Measurements from ENCODE around the gene KLC4.
"Not testable (repeated sequence)": the region's sequence is repeated elsewhere in the genome, so short reads cannot be mapped to it uniquely, and the experiment has no call there.

The KLC4 gene

DNA sequence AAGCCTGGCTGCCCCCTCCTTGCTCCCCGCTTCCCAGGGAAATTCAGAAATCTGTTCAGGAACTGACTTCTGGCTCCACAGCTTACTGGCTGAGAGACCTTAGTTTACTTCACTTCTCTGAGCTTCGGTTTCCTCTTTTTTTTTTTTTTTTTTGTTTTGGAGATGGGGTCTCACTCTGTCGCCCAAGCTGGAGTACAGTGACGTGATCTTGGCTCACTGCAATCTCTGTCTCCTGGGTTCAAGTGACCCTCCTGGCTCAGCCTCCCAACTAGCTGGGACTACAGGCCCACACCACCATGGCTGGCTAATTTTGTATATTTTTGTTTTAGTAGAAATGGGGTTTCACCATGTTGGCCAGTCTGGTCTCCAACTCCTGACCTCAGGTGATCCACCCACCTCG, 31.6 kb downstream of the KLC4 start:
- DNase-seq: no peak

DNA sequence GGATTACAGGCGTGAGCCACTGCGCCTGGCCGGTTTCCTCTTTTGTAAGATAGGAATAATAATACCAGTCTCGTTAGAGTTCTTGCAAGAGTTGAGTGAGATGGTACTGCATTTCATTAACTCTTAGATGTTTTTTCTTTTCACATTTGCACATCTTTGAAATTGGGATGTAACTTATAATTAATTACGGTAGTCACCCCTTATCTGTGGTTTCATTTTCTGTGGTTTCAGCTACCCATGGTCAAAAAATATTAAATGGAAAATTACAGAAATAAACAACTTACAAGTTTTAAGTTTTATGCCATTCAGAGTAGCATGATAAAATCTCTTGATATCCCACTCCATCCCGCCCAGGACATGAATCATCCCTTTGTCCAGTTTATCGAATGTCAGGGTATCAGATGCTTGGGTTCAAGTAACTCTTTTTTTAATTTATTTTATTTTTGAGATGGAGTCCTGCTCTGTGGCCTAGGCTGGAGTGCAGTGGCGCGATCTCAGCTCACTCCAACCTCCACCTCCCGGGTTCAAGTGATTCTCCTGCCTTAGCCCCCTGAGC, 32.1 kb downstream of the KLC4 start:
- no peak for DNase-seq

- DNase-seq: no peak
Observed at GRCh38 chr6:43092635-43093034, 33.2 kb downstream of the KLC4 start.

GRCh38 chr6:43093436-43094289, 34.2 kb downstream of the KLC4 start:
- peak in 1 of 56 donors; percentile 7 for DNase-seq

GRCh38 chr6:43095939-43096338, 36.5 kb downstream of the KLC4 start:
- peak in 1 of 56 donors; percentile 6 for DNase-seq

- peak in 6 of 56 donors; percentile 4 to 19 (median 12) for DNase-seq
Observed at GRCh38 chr6:43096451-43097097, 37.1 kb downstream of the KLC4 start.

DNA sequence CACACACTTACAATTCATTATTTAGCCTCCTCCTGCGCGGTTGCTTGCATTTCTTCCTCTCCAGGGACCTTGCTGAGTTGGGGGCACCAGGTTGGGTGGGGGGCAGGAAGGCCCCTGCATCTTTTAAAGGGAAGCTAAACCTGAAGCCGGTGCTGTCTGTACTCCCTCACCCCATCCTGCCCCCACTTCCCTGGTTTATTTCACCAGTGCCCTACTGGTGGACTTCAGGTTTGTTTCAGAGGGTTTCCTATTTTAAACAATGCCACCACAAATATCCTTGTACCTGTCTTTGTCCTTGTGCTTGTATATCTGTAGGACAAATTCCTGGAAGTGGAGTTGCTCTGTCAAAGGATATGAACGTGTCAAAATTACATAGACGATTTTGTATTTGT, 37.7 kb downstream of the KLC4 start:
- DNase-seq: no peak

DNA sequence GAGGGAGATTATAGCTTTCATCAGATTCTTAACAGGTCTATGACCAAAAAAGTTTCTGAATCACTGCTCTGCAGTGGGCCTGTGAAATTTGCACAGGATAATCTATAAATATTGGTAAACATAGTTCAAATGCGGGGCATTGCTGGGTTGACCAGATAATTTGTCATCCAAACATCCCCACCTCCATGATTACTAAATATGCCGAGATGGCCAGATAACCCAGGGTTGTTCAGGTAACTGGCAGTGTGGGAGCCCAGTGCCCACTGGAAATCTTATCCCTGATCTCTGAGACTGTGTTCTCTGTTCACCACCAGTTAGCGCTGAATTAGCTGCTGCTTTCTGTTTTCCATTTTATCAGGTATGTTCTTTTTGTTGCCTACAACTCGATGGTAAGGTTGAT, 38.1 kb downstream of the KLC4 start:
- no peak for DNase-seq

DNA sequence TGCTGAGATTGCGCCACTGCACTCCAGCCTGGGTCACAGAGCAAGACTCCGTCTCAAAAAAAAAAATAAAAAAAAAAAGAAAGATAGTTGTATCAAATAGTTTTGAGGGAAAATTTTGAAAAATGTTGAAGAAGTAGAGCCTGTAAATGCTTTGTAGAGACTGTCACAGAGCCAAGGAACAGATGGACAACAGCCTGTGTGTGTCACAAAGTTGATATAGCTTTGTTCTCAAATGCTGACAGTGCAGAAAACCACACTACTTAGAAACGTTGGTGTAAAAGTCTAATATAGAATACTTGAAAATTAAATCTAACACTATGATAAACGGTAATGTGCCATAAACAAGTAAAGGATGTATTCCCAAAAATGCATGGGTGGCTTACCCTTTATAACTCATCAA, 42.1 kb downstream of the KLC4 start:
- no peak for DNase-seq

DNA sequence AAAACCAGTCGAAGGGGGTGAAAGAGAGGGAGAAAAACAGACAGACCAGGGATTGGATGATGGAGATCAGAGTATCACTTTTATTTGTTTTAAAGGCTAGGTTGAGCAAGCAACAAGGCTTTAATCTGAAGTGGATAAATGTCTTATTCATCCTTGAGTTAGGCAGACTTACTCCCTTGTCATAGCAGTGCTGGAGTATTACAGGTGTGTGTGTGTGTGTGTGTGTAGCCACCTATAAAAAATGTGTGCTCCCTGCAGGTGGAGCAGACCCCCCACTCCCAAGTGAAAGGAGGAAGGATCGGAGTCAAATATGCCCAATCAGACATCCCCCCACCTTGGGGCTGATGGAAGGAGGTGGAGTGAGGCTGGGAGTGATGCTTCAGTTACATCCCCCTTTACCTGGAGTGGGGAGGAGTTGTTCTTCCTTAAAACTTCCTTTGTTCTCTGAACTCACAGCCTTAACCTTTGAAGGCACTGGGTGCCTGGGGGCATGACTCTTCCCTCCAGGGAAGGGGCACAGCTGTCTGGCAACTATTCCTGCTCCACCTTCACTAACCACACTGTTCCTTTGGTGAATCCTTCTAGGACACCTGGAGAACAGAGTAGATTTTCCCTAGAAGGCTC, 43.9 kb downstream of the KLC4 start:
- no peak for DNase-seq

DNA sequence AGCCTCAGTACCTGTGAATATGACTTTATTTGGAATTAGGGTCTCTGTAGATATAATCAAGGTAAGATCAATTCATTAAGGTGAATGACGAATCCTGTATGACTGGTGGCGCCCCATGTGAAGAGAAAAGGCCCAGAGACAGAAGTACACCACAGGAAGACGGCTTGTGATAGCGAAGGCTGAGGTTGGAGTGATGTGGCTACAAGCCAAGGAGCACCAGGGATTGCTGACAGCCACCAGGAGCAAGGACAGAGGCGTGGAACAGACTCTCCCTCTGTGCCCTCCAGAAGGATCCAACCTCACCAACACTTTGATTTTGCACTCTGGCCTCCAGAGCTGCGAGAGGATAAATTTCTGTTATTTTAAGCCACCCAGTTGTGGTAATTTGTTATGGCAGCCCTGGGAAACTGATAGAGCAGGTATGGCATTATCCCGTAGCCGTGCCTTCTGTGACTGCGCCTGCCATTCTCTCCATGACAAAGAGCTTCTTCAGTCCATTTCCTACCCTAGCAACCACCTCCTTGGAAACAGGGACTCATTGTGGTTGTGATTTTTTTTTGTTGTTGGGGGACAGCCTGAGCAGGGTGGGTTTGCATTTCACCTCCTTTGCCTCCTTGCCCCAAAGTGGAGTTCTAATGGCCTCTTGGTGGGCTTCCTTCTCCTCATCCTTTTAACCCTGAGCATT, 46.2 kb downstream of the KLC4 start:
- no peak for DNase-seq

GRCh38 chr6:43107344-43108062, 48.1 kb downstream of the KLC4 start:
- no peak for DNase-seq

DNA sequence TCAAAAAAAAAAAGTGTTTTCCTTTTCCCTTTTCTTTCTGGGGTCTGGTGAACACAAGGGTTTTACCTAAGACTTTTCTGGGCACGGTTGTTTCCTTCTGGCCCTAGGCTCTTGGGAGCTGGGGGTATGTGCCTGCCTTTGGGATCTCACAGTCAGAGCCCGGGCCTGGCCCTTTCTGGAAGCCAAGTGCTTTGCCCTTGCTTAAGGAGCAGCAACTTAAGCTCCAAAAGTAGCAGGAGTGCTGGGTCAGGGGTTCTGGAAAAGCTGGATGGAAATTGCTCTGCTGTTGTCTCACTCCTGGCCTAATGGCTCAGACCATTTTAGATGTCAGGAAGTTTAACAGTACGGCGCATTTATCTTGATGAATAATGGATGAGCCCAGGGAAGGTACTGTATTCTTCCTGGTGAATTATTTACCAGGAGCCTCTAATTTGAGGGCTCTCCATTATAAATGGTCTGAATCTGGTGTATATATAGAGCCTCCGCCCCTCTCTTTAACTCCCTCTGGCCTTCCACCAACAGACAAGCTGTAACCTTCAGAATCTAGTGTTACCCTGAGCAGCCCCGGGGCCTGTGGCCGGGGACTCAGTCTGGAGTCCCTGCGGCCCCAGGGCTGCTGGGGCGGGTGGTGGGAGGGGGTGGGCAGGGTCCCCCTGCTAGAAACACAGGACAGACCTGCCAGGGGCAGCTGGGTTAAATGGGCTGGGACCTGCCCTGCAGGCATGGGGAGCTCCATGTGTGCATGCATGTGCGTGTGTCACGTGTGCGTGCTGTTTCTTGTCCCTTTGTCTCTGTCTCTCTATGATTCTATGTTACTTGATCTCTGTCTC, 54.2 kb downstream of the KLC4 start:
- DNase-seq: no peak

DNA sequence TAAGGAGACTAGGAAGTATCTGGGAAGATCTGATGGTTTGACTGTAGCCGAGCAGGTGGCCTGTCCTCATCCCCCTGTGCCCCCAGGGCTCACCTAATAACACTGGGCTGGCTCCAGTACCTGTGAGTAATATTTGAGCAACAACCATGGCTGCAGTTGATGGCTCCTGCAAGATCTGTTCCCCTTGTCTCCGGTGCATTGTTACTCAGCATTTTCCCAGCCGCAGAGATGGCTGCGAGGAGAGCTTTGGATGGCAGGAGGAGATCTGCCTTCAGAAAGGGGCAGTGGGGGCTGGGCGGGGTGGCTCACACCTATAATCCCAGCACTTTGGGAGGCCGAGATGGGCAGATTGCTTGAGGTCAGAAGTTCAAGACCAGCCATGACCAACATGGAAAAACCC, 55.9 kb downstream of the KLC4 start:
- DNase-seq: no peak

DNA sequence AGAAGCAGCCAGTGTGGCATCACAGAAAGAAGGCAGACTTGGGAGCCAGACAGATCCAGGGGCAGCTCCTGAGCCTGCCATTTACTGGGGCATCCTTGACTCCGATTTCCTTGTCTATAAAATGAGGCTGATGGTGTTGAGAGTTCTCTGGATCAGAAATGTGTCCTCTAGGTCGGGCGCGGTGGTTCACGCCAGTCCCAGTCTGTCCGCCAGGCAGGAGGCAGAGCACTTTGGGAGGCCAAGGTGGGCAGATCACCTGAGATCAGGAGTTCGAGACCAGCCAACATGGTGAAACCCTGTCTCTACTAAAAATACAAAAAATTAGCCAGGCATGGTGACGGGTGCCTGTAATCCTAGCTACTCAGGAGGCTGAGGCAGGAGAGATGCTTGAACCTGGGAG, 58.0 kb downstream of the KLC4 start:
- not testable (repeated sequence) for DNase-seq

DNA sequence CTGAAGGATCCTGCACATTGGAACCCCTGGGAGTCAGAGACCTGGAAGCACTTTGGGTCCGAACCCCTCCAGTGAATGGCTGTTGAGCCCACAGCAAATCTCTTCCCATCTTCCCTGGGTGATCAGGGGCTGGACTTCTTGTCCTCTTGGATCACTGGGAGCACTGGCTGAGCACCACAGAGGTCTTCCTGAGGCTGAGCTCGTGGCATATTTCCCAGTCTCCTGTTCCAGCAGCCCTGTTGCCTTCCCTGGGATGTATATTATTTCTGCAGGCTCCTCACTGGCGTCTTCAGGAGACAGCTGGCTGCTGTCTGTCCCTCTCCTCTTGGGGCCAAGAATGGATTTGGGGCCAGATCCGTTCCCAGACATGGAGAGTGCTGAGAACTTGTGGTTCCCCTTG, 60.1 kb downstream of the KLC4 start:
- no peak for DNase-seq

DNA sequence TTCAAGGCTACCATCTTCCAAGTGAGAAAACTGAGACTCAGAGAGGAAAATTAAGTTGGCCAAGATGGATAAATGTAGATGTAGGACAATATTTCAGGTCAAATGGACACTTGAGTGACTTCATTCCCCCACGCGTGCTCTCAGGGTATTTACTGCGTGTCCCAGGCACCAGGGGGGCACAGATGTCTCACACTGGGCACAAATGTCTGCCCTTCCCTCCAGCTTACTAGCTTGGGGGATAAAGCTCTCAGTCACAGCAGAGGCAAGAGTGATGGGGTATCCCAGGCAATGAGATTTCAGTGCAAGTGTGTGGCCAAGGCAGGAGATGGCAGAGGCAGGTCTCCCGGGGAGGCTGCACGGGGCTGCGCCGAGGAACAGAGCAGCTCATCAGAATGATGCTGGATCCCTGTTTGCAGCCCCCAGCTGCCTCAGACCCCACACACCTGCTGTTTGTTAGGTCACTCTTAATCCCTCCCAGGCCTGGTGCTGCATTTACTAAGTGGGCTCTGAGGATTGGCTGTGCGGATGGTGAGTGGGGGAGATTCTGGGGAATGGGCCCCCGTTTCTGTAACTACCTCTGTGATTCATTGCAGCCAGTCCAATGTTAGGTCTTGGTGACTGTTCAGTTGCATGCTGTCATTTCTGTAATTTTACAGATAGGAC, 60.8 kb downstream of the KLC4 start:
- DNase-seq: no peak

DNA sequence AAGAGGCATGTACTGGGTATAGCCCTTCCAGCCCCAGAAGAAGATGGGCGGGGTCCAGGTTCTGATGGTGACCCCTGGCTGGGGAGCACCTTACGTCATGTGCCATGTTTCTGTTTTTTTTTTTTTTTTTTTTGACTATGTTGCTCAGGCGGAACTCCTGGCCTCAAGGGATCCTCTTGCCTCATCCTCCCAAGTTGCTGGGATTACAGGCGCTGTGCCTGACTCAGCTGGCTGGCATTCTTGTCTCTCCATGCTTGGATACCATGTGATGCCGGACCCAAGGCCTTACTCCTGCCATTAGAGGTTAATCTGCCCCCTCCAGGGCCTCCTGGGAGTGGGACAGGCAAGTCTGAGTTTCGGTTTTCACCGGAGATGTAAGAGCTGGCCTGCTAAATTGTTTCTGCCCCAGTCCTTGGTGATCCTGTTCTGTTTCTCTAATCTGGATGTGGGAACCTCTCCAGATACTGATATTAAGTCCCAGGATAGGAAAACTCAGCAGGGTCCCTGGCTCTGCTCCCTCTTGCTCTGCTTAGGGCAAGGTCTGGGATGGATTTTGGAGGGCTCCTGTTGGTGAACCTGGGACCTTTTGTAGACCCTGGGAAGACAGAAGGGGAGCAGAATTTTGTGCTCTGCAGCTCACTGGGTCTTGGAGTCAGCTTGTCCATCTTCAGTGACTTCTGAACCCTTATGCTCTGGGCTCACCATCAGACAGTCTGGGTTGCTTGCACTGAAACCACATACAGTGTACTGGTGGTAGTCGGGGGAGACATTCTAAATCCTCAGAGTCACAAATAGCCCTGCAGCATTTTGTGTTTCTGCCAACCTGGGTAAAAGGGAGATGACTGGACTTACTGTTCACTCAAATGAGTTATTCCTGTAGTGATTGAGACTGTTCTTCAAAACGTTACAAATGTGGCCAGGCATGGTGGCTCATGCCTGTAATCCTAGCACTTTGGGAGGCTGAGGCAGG, 61.8 kb downstream of the KLC4 start:
- no peak for DNase-seq
